ENCODE results near the gene S100A5. TPM values are rescaled to one million over a fixed set of nuclear protein-coding genes. Genes with fewer than 3 reads are reported as not detected.
A peak's percentile ranks its signal among the peaks of the same experiment; 100 is the strongest.

The S100A5 gene
- total RNA-seq, 1 experiment from 2014 or later = not detected

DNA sequence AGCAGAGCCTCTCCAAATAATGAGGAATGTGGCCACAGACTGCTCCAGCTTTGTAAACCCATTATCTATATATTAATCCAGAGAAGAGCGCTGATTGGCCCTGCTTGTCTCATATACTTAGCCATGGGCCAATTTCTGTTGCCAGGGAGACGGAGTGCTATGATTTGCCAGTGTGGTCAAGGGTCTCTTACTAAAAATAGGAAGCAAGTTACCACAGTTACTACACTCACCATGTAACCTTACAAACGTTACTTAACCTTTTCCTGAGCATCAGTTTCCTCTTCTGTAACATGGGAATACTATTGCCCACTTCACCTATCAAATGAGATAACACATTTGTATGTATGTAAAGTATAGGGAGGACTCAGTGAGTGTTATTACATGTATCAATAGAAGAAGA lies 32.6 kb upstream of the S100A5 start:
- CTCF ChIA-PET = interaction anchor here (1.1 to 2.3 kb wide), 12 partner anchors 18 to 218 kb away, joined by 3 to 44 read pairs (median 8); partner anchors contain the start of genes CHTOP, S100A13, S100A14 and S100A16
- Mint-ChIP-seq H3K36me3 (ENCODE audit: insufficient read depth, unreplicated experiment) (peaks cover 13% of the 10 kb centered on the region), H3K4me1 (ENCODE audit: low read depth, unreplicated experiment) (peaks cover 62% of the 10 kb centered on the region), H3K4me3 (ENCODE audit: low read depth, unreplicated experiment) (peak overlapping the region; percentile 28), H3K27ac (ENCODE audit: unreplicated experiment) (peak overlapping the region; percentile 73), H3K27me3 (ENCODE audit: unreplicated experiment) (no peaks in the 10 kb centered on the region), H3K9me3 (ENCODE audit: low read depth, unreplicated experiment) (no peaks in the 10 kb centered on the region)
- no peak for DNase-seq
- intact Hi-C loops (cut with micrococcal nuclease; ENCODE audit: unreplicated experiment) = loop anchor here (2.0 to 5.0 kb wide), 4 partner anchors 35 to 99 kb away; partner anchors contain the start of genes CHTOP, ILF2 and S100A14
- no TSS peak for BruUV-seq (replicated peaks)
- TF ChIP-seq, protein P1, sequence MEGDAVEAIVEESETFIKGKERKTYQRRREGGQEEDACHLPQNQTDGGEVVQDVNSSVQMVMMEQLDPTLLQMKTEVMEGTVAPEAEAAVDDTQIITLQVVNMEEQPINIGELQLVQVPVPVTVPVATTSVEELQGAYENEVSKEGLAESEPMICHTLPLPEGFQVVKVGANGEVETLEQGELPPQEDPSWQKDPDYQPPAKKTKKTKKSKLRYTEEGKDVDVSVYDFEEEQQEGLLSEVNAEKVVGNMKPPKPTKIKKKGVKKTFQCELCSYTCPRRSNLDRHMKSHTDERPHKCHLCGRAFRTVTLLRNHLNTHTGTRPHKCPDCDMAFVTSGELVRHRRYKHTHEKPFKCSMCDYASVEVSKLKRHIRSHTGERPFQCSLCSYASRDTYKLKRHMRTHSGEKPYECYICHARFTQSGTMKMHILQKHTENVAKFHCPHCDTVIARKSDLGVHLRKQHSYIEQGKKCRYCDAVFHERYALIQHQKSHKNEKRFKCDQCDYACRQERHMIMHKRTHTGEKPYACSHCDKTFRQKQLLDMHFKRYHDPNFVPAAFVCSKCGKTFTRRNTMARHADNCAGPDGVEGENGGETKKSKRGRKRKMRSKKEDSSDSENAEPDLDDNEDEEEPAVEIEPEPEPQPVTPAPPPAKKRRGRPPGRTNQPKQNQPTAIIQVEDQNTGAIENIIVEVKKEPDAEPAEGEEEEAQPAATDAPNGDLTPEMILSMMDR (IDR thresholded peaks at IDR 0.05; ENCODE audit: unreplicated experiment) = no peak

DNA sequence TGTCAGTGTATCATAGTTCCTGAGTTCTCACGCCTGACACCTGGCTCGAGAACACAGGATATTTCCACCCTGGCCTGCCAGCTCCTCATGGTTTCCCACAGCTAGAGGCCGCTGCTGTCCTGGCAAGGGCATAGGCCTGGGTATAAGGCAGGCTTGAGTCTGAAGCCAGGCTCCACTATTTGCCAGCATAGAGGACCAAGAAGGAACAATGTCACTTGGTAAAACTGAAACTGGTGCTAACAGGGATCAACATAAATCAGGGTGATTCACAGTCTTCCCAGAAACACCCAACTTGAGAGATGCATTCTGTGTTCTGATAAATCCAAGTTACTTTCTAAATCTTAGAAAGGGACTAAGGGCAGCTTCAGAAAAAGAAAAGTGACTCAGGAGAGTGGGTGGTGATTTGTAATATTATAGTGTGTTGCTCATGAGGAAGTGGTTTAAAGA lies 31.9 kb upstream of the S100A5 start:
- H3K4me1 Mint-ChIP-seq (ENCODE audit: low read depth, unreplicated experiment) = peaks cover 64% of the 10 kb centered on the region
- intact Hi-C loops (cut with micrococcal nuclease; ENCODE audit: unreplicated experiment) = loop anchor here (1.0 to 5.0 kb wide), 7 partner anchors 36 to 177 kb away; partner anchors contain the start of genes CHTOP, ILF2, S100A13 and S100A14

DNA sequence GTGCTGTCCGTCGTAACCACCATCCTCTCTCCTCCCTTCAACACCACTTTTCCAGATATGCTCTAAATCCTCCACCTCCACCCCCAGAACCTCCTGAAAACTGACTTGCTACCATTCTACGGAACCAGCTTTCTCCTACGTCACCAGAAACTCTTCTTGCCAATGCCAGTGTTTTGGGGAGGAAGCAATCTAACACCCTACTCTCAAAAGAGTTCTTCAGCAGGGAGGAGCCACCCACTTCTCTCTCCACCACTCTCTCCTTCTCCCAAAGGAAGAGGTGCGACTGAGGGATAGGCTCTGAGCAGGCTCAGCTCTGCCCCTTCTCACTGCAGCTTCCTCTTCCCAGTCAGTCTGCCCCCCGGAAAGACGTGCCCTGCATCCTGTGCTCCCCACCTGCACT lies 31.0 kb upstream of the S100A5 start:
- TF ChIP-seq, protein P1 (IDR thresholded peaks at IDR 0.05; ENCODE audit: unreplicated experiment) = no peak
- no TSS peak for BruUV-seq (replicated peaks)
- Mint-ChIP-seq H3K36me3 (ENCODE audit: insufficient read depth, unreplicated experiment) (peaks cover 29% of the 10 kb centered on the region), H3K4me3 (ENCODE audit: low read depth, unreplicated experiment) (no peak overlapping the region), H3K9me3 (ENCODE audit: low read depth, unreplicated experiment) (no peaks in the 10 kb centered on the region), H3K27ac (ENCODE audit: unreplicated experiment) (peak overlapping the region; percentile 73), H3K27me3 (ENCODE audit: unreplicated experiment) (no peaks in the 10 kb centered on the region), H3K4me1 (ENCODE audit: low read depth, unreplicated experiment) (peaks cover 64% of the 10 kb centered on the region)
- DNase-seq = no peak
- CTCF ChIA-PET = interaction anchor here (0.7 to 2.3 kb wide), 13 partner anchors 27 to 156 kb away, joined by 3 to 44 read pairs (median 7); partner anchors contain the start of genes CHTOP, ILF2, INTS3 and S100A13
- intact Hi-C loops (cut with micrococcal nuclease; ENCODE audit: unreplicated experiment) = loop anchor here (1.0 to 5.0 kb wide), 7 partner anchors 37 to 178 kb away; partner anchors contain the start of genes CHTOP, ILF2, S100A13 and S100A14

More for the DNA sequence above, 31.9 kb upstream of the S100A5 start:
- TF ChIP-seq, protein P1 (IDR thresholded peaks at IDR 0.05; ENCODE audit: unreplicated experiment) = peak; percentile 79
- Mint-ChIP-seq H3K27ac (ENCODE audit: unreplicated experiment) (peak overlapping the region; percentile 73), H3K36me3 (ENCODE audit: insufficient read depth, unreplicated experiment) (peaks cover 21% of the 10 kb centered on the region), H3K9me3 (ENCODE audit: low read depth, unreplicated experiment) (no peaks in the 10 kb centered on the region), H3K27me3 (ENCODE audit: unreplicated experiment) (no peaks in the 10 kb centered on the region), H3K4me3 (ENCODE audit: low read depth, unreplicated experiment) (peak overlapping the region; percentile 28)
- no TSS peak for BruUV-seq (replicated peaks)
- DNase-seq = peak; percentile 92
- CTCF ChIA-PET = interaction anchor here (0.6 to 2.3 kb wide), 20 partner anchors 13 to 217 kb away, joined by 3 to 44 read pairs (median 6); partner anchors contain the start of genes CHTOP, ILF2, INTS3 and S100A13

GRCh38 chr1:153570874-153571273 lies 30.1 kb upstream of the S100A5 start:
- no TSS peak for BruUV-seq (replicated peaks)
- CTCF ChIA-PET = interaction anchor here (0.7 to 2.2 kb wide), 6 partner anchors 38 to 1916 kb away, joined by 3 to 8 read pairs (median 4); no protein-coding TSS in a partner anchor
- no peak overlapping the region for H3K4me3 Mint-ChIP-seq (ENCODE audit: low read depth, unreplicated experiment)

More at GRCh38 chr1:153570874-153571273, 30.1 kb upstream of the S100A5 start:
- Mint-ChIP-seq H3K9me3 (ENCODE audit: low read depth, unreplicated experiment) (no peaks in the 10 kb centered on the region), H3K27ac (ENCODE audit: unreplicated experiment) (peak overlapping the region; percentile 10), H3K27me3 (ENCODE audit: unreplicated experiment) (no peaks in the 10 kb centered on the region), H3K4me1 (ENCODE audit: low read depth, unreplicated experiment) (peaks cover 70% of the 10 kb centered on the region), H3K36me3 (ENCODE audit: insufficient read depth, unreplicated experiment) (peaks cover 38% of the 10 kb centered on the region)
- TF ChIP-seq, protein P1 (IDR thresholded peaks at IDR 0.05; ENCODE audit: unreplicated experiment) = no peak
- DNase-seq = no peak
- intact Hi-C loops (cut with micrococcal nuclease; ENCODE audit: unreplicated experiment) = loop anchor here (5.0 kb wide), 1 partner anchor 101 kb away; the partner anchor contains the start of gene ILF2

All from Calu3 (cell line).